ENCODE results near the gene HOXA13.

DNA sequence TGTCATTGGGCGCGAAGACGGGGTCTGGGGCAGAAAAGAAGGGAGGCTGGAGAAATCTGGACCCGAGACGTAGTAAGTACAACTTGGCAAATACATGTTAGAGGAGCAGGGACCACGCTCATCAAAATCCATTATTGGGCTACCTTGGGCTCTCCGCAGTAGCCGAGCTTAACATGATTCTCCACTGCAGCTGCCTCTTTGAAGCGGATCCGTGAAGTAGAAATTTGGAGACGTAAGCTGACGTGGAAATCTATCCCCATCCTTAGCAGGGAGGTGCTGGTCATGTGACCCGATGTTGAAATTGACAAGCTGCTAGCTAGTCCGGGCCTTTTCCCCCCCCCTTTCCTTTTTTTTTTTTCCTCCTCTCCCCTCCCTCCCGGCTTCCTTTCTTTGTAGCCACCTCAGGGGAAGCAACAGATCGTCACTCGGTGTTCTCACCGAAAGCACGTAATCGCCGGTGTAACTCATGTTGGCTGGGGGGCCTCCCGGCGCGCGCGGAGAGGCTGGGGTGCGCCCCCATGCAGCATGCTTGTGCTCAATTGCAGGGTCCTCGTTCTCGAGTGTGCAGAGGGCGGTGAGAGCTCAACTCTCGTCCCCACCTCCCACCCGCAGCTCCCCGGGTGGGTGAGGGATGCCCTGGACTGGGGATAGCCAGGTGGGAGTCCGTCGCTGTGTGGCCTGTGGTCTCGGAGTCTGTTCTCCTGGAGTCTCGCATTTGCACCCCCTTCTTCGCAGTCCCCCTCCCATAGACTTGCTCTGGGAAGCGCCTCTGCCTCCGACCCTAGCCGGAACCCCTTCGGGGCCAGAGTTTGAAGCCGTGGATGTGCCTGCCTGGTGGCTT lies 14.7 kb downstream of the HOXA13 start, which contains the start of gene HOXA11:
- TF ChIP-seq, protein P1, sequence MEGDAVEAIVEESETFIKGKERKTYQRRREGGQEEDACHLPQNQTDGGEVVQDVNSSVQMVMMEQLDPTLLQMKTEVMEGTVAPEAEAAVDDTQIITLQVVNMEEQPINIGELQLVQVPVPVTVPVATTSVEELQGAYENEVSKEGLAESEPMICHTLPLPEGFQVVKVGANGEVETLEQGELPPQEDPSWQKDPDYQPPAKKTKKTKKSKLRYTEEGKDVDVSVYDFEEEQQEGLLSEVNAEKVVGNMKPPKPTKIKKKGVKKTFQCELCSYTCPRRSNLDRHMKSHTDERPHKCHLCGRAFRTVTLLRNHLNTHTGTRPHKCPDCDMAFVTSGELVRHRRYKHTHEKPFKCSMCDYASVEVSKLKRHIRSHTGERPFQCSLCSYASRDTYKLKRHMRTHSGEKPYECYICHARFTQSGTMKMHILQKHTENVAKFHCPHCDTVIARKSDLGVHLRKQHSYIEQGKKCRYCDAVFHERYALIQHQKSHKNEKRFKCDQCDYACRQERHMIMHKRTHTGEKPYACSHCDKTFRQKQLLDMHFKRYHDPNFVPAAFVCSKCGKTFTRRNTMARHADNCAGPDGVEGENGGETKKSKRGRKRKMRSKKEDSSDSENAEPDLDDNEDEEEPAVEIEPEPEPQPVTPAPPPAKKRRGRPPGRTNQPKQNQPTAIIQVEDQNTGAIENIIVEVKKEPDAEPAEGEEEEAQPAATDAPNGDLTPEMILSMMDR (IDR thresholded peaks at IDR 0.05 in 2 of 3, conservative IDR thresholded peaks at IDR 0.05 in 1 of 3; ENCODE audit: control insufficient read depth in 2 of 3, extremely low read depth in 1 of 3, insufficient read depth in 1 of 3, low read depth in 3 of 3, low read length in 3 of 3), result no peak
- TF ChIP-seq MEF2B (IDR thresholded peaks at IDR 0.05; ENCODE audit: partially characterized antibody, poor library complexity, severe bottlenecking) (no peak), IRF3 (IDR thresholded peaks at IDR 0.05) (no peak), CREB1 (IDR thresholded peaks at IDR 0.05; ENCODE audit: low read depth) (no peak), ETV6 (conservative IDR thresholded peaks at IDR 0.05 in 1 of 2, IDR thresholded peaks at IDR 0.05 in 1 of 2; ENCODE audit: borderline replicate concordance in 1 of 2, low read depth in 1 of 2) (no peak), SRF (IDR thresholded peaks at IDR 0.05; ENCODE audit: low read depth in 2 of 2, low read length in 2 of 2) (no peak), RAD21 (IDR thresholded peaks at IDR 0.05; ENCODE audit: insufficient read depth, low read depth, low read length) (no peak), JUNB (IDR thresholded peaks at IDR 0.05) (no peak), ASH2L (IDR thresholded peaks at IDR 0.05; ENCODE audit: borderline replicate concordance, low read depth) (no peak), MAX (IDR thresholded peaks at IDR 0.05; ENCODE audit: low read depth, low read length) (no peak), POLR2AphosphoS5 (IDR thresholded peaks at IDR 0.05; ENCODE audit: low read length) (no peak)
